ENCODE data around the gene ATP6V1D.

The ATP6V1D gene

DNA sequence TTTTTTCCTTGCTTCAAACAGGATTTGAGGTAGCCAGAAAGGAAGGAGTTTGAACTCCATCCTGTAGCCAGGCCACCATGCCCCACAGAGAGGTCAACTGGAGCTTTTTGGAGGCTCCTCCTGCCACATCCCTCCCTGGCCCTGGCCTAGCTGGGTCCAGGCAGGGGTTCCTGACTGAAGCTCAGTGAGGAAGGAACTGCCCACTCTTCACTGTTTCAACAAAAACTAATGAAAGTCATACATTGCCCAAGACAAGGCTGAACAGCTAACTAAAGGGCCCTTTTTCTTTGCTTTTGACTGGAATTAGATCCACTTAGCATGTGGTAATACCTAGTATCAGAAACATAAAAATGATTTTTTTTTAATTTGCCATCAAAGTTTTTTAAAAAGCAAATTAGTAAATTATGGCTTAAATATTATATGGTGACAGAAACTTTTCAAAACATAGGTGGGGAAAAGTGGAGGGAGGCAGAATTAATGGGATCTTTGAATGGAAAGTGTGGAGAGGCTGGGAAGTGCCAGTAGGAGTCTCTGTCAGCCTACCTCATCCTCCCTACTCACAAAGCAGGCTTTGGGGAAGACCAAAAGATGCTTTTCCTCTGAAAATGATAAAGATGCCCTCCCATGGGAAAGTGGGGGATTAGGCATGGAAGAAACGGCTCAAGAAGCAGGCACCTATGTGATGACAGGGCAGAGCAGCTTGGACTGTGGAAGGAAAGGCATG is 30.4 kb upstream of the ATP6V1D start:
- no peak overlapping the region for H3K23ac ChIP-seq (ENCODE audit: low read length)
- H2BK5ac ChIP-seq (ENCODE audit: low read depth, low read length, poor library complexity): no peak overlapping the region
- no peak overlapping the region for H3K9ac ChIP-seq (ENCODE audit: low read length)
- no peak overlapping the region for H4K8ac ChIP-seq (ENCODE audit: low read depth, low read length)
- no peak for DNase-seq
- H2AFZ ChIP-seq (ENCODE audit: insufficient read depth, low read length, poor library complexity): no peak overlapping the region
- H3K36me3 ChIP-seq (ENCODE audit: control insufficient read depth in 1 of 2, insufficient read depth in 2 of 2, low read length in 2 of 2): peaks cover 3 to 7% of the 10 kb centered on the region in 2 experiments
- H3K9me3 ChIP-seq (ENCODE audit: insufficient read depth, low read depth, low read length): no peaks in the 10 kb centered on the region
- H3K79me1 ChIP-seq (ENCODE audit: low read length): no peaks in the 10 kb centered on the region
- no peak overlapping the region for H2BK12ac ChIP-seq (ENCODE audit: low read length)
- H2AK5ac ChIP-seq (ENCODE audit: low read length): no peak overlapping the region
- no peak overlapping the region for H3K27ac ChIP-seq (ENCODE audit: low read depth, low read length)
- H3K27me3 ChIP-seq (ENCODE audit: insufficient read depth, low read length): no peaks in the 10 kb centered on the region
- peaks cover 16 to 23% of the 10 kb centered on the region in 2 experiments for H3K4me1 ChIP-seq (ENCODE audit: control insufficient read depth in 1 of 2, insufficient read depth in 2 of 2, low read length in 2 of 2)
- H3K4me2 ChIP-seq (ENCODE audit: low read length): no peak overlapping the region
- no peak overlapping the region for H2BK120ac ChIP-seq (ENCODE audit: insufficient read depth, low read length, poor library complexity)
- H4K91ac ChIP-seq (ENCODE audit: low read depth, low read length): no peak overlapping the region
- no peak overlapping the region for H4K12ac ChIP-seq (ENCODE audit: low read depth, low read length)
- H3K14ac ChIP-seq (ENCODE audit: low read length): no peak overlapping the region
- no peaks in the 10 kb centered on the region for H3K79me2 ChIP-seq (ENCODE audit: control insufficient read depth, insufficient read depth, low read length, poor library complexity)
- no peak overlapping the region for H3K4me3 ChIP-seq (ENCODE audit: low read depth, low read length)
- no peak overlapping the region for H3K18ac ChIP-seq (ENCODE audit: low read length)
- WGBS (ENCODE audit: extremely low coverage, insufficient coverage, insufficient read length): no CpG with 5 or more reads among the region's 1 CpG
- no peak overlapping the region for H3K4ac ChIP-seq (ENCODE audit: low read depth, low read length)

DNA sequence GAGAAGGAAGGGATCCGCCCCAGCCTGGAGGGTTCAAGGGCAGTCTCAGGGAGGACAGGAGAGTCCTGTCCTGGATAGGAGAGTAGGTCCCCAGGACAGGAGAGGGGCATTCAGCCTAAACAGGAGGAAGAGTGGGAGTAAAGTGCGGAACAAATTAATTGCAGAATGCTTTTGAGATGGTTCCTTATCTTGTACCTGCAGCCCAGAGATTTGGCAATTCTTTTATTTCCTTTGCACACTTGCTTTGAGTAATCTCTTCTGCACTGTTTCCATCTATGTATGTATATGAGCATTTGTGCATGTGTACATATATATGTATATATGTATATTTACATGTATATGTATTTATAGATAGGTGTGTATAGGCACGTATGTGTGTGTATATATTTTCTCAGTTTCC is 29.7 kb upstream of the ATP6V1D start:
- Histone ChIP-seq H2AFZ (ENCODE audit: insufficient read depth, low read length, poor library complexity) (no peak overlapping the region), H3K27ac (ENCODE audit: low read depth, low read length) (no peak overlapping the region), H3K4ac (ENCODE audit: low read depth, low read length) (no peak overlapping the region), H3K9me3 (ENCODE audit: insufficient read depth, low read depth, low read length) (no peaks in the 10 kb centered on the region), H3K14ac (ENCODE audit: low read length) (no peak overlapping the region), H3K79me1 (ENCODE audit: low read length) (no peaks in the 10 kb centered on the region), H4K91ac (ENCODE audit: low read depth, low read length) (no peak overlapping the region), H3K79me2 (ENCODE audit: control insufficient read depth, insufficient read depth, low read length, poor library complexity) (no peaks in the 10 kb centered on the region), H3K27me3 (ENCODE audit: insufficient read depth, low read length) (no peaks in the 10 kb centered on the region), H3K4me2 (ENCODE audit: low read length) (no peak overlapping the region), H3K18ac (ENCODE audit: low read length) (no peak overlapping the region), H2BK5ac (ENCODE audit: low read depth, low read length, poor library complexity) (no peak overlapping the region), H4K12ac (ENCODE audit: low read depth, low read length) (no peak overlapping the region), H4K8ac (ENCODE audit: low read depth, low read length) (no peak overlapping the region), H2AK5ac (ENCODE audit: low read length) (no peak overlapping the region), H3K36me3 (ENCODE audit: control insufficient read depth in 1 of 2, insufficient read depth in 2 of 2, low read length in 2 of 2) (peaks cover 3 to 7% of the 10 kb centered on the region in 2 experiments), H2BK12ac (ENCODE audit: low read length) (no peak overlapping the region), H3K23ac (ENCODE audit: low read length) (no peak overlapping the region), H3K9ac (ENCODE audit: low read length) (no peak overlapping the region), H2BK120ac (ENCODE audit: insufficient read depth, low read length, poor library complexity) (no peak overlapping the region), H3K4me1 (ENCODE audit: control insufficient read depth in 1 of 2, insufficient read depth in 2 of 2, low read length in 2 of 2) (peaks cover 16 to 23% of the 10 kb centered on the region in 2 experiments), H3K4me3 (ENCODE audit: low read depth, low read length) (no peak overlapping the region)
- DNase-seq: no peak
- no CpG with 5 or more reads among the region's 3 CpGs for WGBS (ENCODE audit: extremely low coverage, insufficient coverage, insufficient read length)

DNA sequence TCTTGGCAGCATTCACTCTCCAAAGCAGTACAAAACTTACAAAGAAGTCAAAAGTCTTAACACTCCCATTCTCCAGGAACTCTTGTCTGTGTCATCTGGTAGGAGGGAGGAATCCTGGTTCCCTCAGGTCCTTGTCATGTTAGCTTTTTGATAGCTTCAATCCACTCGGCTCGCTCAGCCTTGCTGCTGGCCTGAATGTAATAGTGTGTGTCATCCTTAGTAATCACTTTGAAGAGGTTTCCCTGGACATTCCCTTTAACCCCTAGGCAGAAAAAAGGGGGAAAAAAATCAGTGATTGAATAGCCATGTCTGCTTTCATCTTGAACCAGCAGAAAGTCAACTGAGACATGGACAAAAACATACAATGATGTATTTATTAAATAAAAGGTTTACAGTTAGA is 27.6 kb upstream of the ATP6V1D start:
- H3K79me2 ChIP-seq (ENCODE audit: control insufficient read depth, insufficient read depth, low read length, poor library complexity): no peaks in the 10 kb centered on the region

DNA sequence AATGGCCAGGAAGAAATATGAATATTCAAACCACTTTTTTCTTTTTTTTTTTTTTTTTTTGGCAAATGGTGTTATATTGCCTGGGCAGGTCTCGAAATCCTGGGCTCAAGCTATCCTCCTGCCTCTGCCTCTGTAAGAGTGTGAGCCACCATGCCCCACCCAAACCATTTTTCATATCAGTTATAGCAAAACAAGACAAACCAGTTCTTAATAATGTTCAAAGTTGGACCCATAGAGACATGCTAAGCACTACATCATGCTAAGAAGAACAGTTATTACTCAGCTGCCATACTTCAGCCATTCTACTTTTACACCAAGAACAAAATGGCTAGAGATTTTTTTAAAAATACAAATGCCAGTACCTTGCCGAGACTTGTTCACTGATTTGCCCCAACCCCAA is 26.0 kb upstream of the ATP6V1D start:
- WGBS (ENCODE audit: extremely low coverage, insufficient coverage, insufficient read length): no CpG with 5 or more reads among the region's 2 CpGs

More for the DNA sequence above, 27.6 kb upstream of the ATP6V1D start:
- Histone ChIP-seq H2AK5ac (ENCODE audit: low read length) (no peak overlapping the region), H2BK120ac (ENCODE audit: insufficient read depth, low read length, poor library complexity) (no peak overlapping the region), H2BK12ac (ENCODE audit: low read length) (no peak overlapping the region), H3K4me1 (ENCODE audit: control insufficient read depth in 1 of 2, insufficient read depth in 2 of 2, low read length in 2 of 2) (peaks cover 10 to 15% of the 10 kb centered on the region in 2 experiments), H2AFZ (ENCODE audit: insufficient read depth, low read length, poor library complexity) (no peak overlapping the region), H3K4me3 (ENCODE audit: low read depth, low read length) (no peak overlapping the region), H3K79me1 (ENCODE audit: low read length) (no peaks in the 10 kb centered on the region), H3K18ac (ENCODE audit: low read length) (no peak overlapping the region), H2BK5ac (ENCODE audit: low read depth, low read length, poor library complexity) (no peak overlapping the region), H3K27ac (ENCODE audit: low read depth, low read length) (no peak overlapping the region), H4K8ac (ENCODE audit: low read depth, low read length) (no peak overlapping the region), H3K27me3 (ENCODE audit: insufficient read depth, low read length) (no peaks in the 10 kb centered on the region), H3K4me2 (ENCODE audit: low read length) (no peak overlapping the region), H4K12ac (ENCODE audit: low read depth, low read length) (no peak overlapping the region), H3K36me3 (ENCODE audit: control insufficient read depth in 1 of 2, insufficient read depth in 2 of 2, low read length in 2 of 2) (peaks cover 3 to 15% of the 10 kb centered on the region in 2 experiments), H3K9me3 (ENCODE audit: insufficient read depth, low read depth, low read length) (no peaks in the 10 kb centered on the region), H3K9ac (ENCODE audit: low read length) (no peak overlapping the region), H3K23ac (ENCODE audit: low read length) (no peak overlapping the region), H4K91ac (ENCODE audit: low read depth, low read length) (no peak overlapping the region), H3K14ac (ENCODE audit: low read length) (no peak overlapping the region), H3K4ac (ENCODE audit: low read depth, low read length) (no peak overlapping the region)
- DNase-seq: no peak
- WGBS (ENCODE audit: extremely low coverage, insufficient coverage, insufficient read length): no CpG with 5 or more reads among the region's 2 CpGs

More for the DNA sequence above, 26.0 kb upstream of the ATP6V1D start:
- Histone ChIP-seq H3K36me3 (ENCODE audit: control insufficient read depth in 1 of 2, insufficient read depth in 2 of 2, low read length in 2 of 2) (peaks cover 3 to 15% of the 10 kb centered on the region in 2 experiments), H3K4ac (ENCODE audit: low read depth, low read length) (no peak overlapping the region), H3K4me1 (ENCODE audit: control insufficient read depth in 1 of 2, insufficient read depth in 2 of 2, low read length in 2 of 2) (peaks cover 0 to 2% of the 10 kb centered on the region in 2 experiments), H3K27ac (ENCODE audit: low read depth, low read length) (no peak overlapping the region), H3K4me3 (ENCODE audit: low read depth, low read length) (no peak overlapping the region), H4K91ac (ENCODE audit: low read depth, low read length) (no peak overlapping the region), H2BK120ac (ENCODE audit: insufficient read depth, low read length, poor library complexity) (no peak overlapping the region), H3K23ac (ENCODE audit: low read length) (no peak overlapping the region), H4K12ac (ENCODE audit: low read depth, low read length) (no peak overlapping the region), H3K79me2 (ENCODE audit: control insufficient read depth, insufficient read depth, low read length, poor library complexity) (no peaks in the 10 kb centered on the region), H4K8ac (ENCODE audit: low read depth, low read length) (no peak overlapping the region), H3K18ac (ENCODE audit: low read length) (no peak overlapping the region), H3K9ac (ENCODE audit: low read length) (no peak overlapping the region), H2AFZ (ENCODE audit: insufficient read depth, low read length, poor library complexity) (no peak overlapping the region), H3K27me3 (ENCODE audit: insufficient read depth, low read length) (no peaks in the 10 kb centered on the region), H2BK12ac (ENCODE audit: low read length) (no peak overlapping the region), H2AK5ac (ENCODE audit: low read length) (no peak overlapping the region), H2BK5ac (ENCODE audit: low read depth, low read length, poor library complexity) (no peak overlapping the region), H3K14ac (ENCODE audit: low read length) (no peak overlapping the region), H3K9me3 (ENCODE audit: insufficient read depth, low read depth, low read length) (no peaks in the 10 kb centered on the region), H3K79me1 (ENCODE audit: low read length) (no peaks in the 10 kb centered on the region), H3K4me2 (ENCODE audit: low read length) (no peak overlapping the region)
- DNase-seq: peak in 1 of 2 donors; percentile 51

Measured in trophoblast cell (in vitro differentiated cells and primary cell).